HG02973 (cell line): Measurements from ENCODE around the gene SETBP1.

Source experiments
- ATAC-seq: cut with Tn5 transposase; IDR thresholded peaks from one replicate; pipeline ENCODE4 v1.9.1; 2021; ENCODE audit warnings: moderate library complexity; ENCODE audit not compliant: unreplicated experiment

Gene SETBP1

DNA sequence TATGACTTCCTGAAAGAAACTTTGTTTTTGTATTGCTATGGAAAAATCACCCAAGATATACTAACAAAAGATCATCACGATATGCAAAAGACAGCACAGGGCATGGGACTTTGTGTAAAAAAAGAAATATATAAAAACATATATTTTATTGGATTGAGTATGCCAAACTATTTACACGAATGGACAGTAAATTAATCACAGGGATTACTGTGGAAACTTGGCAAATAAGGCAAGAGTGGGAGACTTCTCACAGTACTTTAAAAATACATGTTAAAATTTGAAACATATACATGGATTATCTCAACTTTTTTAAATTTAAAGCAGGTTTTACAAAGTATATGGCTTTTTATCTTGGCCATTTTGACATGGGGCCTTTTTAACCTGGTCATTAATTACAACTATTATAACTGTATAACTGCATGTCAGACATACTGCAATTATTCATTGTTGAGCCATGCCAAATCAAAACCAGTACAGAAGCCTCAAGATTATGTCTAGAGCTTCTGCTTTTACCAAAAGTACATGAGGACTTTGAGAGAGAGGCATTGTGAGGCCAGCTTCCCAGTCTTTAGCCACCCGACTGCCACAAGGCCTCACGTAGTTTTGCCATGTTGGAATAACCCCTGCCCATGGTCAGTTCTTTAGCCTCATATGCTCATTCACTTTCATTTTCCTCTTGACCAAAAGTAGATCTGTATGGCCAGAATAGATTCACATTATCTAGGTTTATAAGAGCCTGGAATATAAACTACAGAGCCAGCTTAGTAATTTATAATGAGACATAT is 419.8 kb downstream of the SETBP1 start:
- ATAC-seq: no peak

- ATAC-seq: no peak
These were observed 421.4 kb downstream of the SETBP1 start for GRCh38 chr18:45102126-45102525.

- no peak for ATAC-seq
These were observed 422.2 kb downstream of the SETBP1 start for GRCh38 chr18:45102863-45103262.

DNA sequence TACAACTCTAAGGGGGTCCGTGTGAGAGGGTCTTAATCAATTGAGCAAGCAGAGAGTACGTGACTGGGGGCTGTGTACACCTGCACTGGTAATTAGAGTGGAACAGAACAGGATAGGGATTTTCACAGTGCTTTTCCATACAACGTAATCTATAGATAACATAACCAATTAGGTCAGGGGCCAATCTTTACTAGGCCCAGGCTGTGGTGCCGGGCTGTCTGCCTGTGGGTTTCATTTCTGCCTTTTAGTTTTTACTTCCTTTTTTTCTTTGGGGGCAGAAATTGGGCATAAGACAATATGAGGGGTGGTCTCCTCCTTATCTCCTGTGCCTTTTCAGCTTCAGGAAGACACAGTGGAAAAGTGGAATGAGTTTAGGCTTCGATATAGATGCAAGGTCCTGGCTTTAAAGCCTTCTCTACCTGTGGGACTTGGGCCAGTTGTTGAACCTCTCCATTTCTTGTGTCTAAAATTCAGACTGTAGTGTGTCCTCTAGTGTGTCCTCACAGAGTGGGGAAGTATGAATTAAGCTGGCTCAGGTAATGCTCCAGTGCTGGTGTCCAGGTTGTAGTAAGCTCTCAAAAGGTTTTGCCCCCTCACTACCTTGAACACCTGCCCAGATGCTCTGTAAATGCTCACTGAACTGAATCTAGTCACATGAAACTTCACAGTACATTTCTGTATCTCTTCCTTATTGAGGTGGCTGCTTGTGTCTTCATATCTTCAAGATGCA is 422.8 kb downstream of the SETBP1 start:
- peak; percentile 46 for ATAC-seq

- ATAC-seq: peak; percentile 15
These were observed 423.3 kb downstream of the SETBP1 start for GRCh38 chr18:45104049-45104395.

- ATAC-seq: peak; percentile 86
These were observed 425.7 kb downstream of the SETBP1 start for GRCh38 chr18:45106331-45106774.

DNA sequence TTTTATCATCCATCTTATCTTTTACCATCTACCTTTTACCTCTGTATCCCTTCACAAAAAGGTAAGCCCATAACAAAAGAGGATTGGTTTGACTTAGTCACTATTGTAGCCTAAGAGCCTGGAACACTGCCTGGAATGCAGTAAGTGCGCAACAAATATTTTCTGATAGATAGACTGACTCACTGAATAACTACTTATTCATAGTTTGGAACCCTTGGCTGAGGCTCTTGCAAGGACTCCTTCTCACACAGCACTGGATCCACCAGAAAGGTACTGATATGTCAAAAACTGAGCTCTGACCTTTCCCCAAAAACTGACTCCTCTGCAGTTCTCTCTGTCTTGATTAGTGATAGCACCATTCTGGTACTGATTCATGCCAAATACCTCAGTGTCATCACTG is 426.7 kb downstream of the SETBP1 start:
- ATAC-seq: no peak

DNA sequence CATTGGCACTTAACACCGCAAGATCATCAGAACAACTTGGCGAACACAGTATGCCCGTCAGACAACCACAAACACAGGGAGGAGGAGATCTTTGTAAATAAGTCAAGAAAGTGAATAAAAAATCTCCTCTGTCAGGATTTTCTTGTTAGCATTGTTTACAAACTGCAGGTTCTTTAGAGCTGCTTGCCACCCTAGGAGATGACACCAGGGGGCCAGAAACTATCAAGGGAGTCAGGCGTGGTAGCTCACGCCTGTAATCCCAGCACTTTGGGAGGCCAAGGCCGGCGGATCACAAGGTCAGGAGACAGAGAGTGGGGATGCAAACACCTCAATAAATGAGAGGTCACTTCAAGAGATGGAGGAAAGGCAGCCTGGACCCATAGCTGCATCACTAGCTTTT is 428.1 kb downstream of the SETBP1 start:
- no peak for ATAC-seq

DNA sequence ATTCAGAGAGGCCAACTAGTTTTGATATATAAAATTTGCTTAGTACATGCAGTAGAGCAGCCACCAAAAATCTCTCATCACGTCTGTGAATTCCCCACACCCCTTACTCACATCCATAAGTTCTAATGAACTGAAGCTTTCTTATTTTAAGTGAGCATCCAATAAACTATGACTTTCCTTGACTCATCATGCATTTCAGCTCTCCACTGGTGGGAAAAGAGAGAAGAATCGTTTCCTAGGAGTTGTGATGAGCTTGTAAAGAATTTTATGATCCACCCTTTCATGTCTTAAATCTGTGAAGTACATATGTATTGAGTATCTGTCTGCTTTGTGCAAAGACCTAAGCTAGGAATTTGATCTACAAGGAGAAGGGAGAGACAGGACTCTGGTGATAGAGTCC is 428.6 kb downstream of the SETBP1 start:
- no peak for ATAC-seq

DNA sequence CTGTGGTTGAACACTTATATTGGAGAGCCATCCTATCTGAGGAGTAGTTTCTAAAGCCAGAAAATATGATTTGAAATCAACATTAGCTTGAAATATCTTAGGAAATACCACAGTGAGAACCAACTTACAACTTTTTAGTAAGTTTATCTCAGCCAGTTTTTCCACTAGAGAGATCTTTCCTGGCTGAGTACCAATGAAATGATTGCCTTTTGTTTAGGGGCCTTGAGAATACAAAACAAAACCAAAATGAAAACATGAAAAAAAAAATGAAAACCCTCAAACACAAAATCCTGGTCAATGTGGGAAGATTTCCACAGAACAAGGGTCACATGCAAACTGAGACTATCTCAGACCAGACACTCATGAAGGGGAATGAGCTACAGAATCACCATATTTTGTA is 429.0 kb downstream of the SETBP1 start:
- no peak for ATAC-seq

- no peak for ATAC-seq
These were observed 430.2 kb downstream of the SETBP1 start for GRCh38 chr18:45110577-45111501.

DNA sequence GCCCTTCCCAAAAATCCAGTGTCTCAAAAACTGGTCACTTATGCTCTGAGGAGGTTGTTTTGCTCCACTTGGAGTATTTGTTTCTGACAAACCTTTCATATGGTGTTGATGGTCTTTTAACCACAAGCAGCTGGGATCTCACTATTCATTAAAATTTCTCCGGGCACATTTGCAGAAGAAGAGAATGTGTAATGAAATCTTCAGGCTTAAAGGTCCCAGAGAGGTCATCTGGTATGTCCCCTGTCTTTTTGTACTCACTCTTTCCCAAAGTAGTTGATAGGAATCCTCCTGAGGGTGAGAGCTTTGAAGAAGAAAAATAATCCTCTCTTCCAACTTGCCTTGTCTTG is 430.8 kb downstream of the SETBP1 start:
- no peak for ATAC-seq

- no peak for ATAC-seq
These were observed 432.0 kb downstream of the SETBP1 start for GRCh38 chr18:45112682-45113081.

- no peak for ATAC-seq
These were observed 435.4 kb downstream of the SETBP1 start for GRCh38 chr18:45116116-45116515.
